ENCODE results near the gene SYCP3. TPM values are rescaled to one million over a fixed set of nuclear protein-coding genes. Genes with fewer than 3 reads are reported as not detected.

The SYCP3 gene
- polyA plus RNA-seq, 1 experiment = not detected

DNA sequence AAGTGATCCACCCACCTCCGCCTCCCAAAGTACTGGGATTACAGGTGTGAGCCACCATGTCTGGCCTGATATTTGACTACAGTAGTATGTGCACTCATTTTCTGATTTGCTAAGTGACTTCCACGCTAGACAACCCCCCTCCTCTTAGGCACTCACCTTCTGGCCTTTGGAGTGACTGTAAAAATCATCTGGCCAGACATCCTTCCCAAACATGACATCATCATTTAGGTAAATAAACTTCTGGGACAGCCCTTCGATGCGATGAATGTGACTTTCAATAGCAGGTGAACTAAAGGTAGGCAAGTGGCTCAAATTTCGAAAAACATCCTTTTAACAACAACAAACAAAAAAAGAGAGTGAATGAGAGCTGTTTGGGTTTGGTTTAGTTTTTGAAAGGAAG is 30.6 kb upstream of the SYCP3 start:
- DNase-seq (ENCODE audit: low read depth) = no peak
- CTCF ChIA-PET = interaction anchor here (1.3 to 1.7 kb wide), 3 partner anchors 10 to 68 kb away, joined by 3 to 12 read pairs (median 3); no protein-coding TSS in a partner anchor
- Histone ChIP-seq H3K36me3 (ENCODE audit: control insufficient read depth, insufficient read depth, low read length) (peaks cover 2% of the 10 kb centered on the region; the same call in 1 of the 2 replicates), H3K4me3 (ENCODE audit: low read depth, low read length) (no peak overlapping the region), H3K27me3 (ENCODE audit: control insufficient read depth, insufficient read depth, low read length) (no peaks in the 10 kb centered on the region)
- POLR2A ChIA-PET = no interaction called here
- TF ChIP-seq CTCF (IDR thresholded peaks at IDR 0.05; ENCODE audit: insufficient read depth, low read depth, low read length) = no peak

- ChIA-PET POLR2A (no interaction called here), CTCF (interaction anchor here (0.7 to 1.7 kb wide), 4 partner anchors 9 to 1042 kb away, joined by 3 to 12 read pairs (median 4); no protein-coding TSS in a partner anchor)
- no peak for DNase-seq (ENCODE audit: low read depth)
- TF ChIP-seq CTCF (IDR thresholded peaks at IDR 0.05; ENCODE audit: insufficient read depth, low read depth, low read length) = no peak
- no peaks in the 10 kb centered on the region for H3K27me3 ChIP-seq (ENCODE audit: control insufficient read depth, insufficient read depth, low read length)
- no peak overlapping the region for H3K4me3 ChIP-seq (ENCODE audit: low read depth, low read length)
- peaks cover 2% of the 10 kb centered on the region; the same call in 1 of the 2 replicates for H3K36me3 ChIP-seq (ENCODE audit: control insufficient read depth, insufficient read depth, low read length)
These were observed 29.5 kb upstream of the SYCP3 start for GRCh38 chr12:101768781-101769180.

DNA sequence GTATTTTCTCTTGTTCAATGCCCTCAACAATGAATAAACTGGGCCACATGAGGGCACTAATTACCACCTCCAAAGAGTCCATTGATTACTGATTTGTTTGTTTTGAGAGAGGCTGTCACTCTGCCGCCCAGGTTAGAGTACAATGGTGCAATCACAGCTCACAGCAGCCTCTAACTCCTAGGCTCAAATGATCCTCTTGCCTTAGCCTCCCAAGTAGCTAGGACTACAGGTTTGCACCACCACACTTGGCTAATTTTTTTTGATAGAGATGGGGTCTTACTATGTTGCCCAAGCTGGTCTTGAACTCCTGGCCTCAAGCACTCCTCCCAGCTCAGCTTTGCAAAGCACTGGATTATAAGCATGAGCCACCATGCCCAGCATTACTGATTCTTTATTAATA is 28.3 kb upstream of the SYCP3 start:
- no peak for DNase-seq (ENCODE audit: low read depth)
- CTCF ChIA-PET = no interaction called here
- Histone ChIP-seq H3K4me3 (ENCODE audit: low read depth, low read length) (no peak overlapping the region), H3K36me3 (ENCODE audit: control insufficient read depth, insufficient read depth, low read length) (peaks cover 2% of the 10 kb centered on the region; the same call in 1 of the 2 replicates), H3K27me3 (ENCODE audit: control insufficient read depth, insufficient read depth, low read length) (no peaks in the 10 kb centered on the region)
- no peak for TF ChIP-seq CTCF (IDR thresholded peaks at IDR 0.05; ENCODE audit: insufficient read depth, low read depth, low read length)
- POLR2A ChIA-PET = no interaction called here

- CTCF ChIA-PET = interaction anchor here (1.9 to 2.0 kb wide), 2 partner anchors 9 to 11 kb away, joined by 5 to 6 read pairs; no protein-coding TSS in a partner anchor
- H3K36me3 ChIP-seq (ENCODE audit: control insufficient read depth, insufficient read depth, low read length) = peaks cover 2% of the 10 kb centered on the region; the same call in 1 of the 2 replicates
- no peaks in the 10 kb centered on the region for H3K27me3 ChIP-seq (ENCODE audit: control insufficient read depth, insufficient read depth, low read length)
- DNase-seq (ENCODE audit: low read depth) = no peak
- no peak for TF ChIP-seq CTCF (IDR thresholded peaks at IDR 0.05; ENCODE audit: insufficient read depth, low read depth, low read length)
- POLR2A ChIA-PET = interaction anchor here (0.6 kb wide), 1 partner anchor 696 kb away, joined by 3 read pairs; no protein-coding TSS in a partner anchor
- H3K4me3 ChIP-seq (ENCODE audit: low read depth, low read length) = no peak overlapping the region
These were observed 25.0 kb upstream of the SYCP3 start for GRCh38 chr12:101764051-101764792.

- ChIA-PET POLR2A (no interaction called here), CTCF (interaction anchor here (1.9 to 2.0 kb wide), 2 partner anchors 10 kb away, joined by 5 to 6 read pairs; no protein-coding TSS in a partner anchor)
- Histone ChIP-seq H3K36me3 (ENCODE audit: control insufficient read depth, insufficient read depth, low read length) (peaks cover 3% of the 10 kb centered on the region; the same call in 1 of the 2 replicates), H3K4me3 (ENCODE audit: low read depth, low read length) (no peak overlapping the region), H3K27me3 (ENCODE audit: control insufficient read depth, insufficient read depth, low read length) (no peaks in the 10 kb centered on the region)
- DNase-seq (ENCODE audit: low read depth) = no peak
- TF ChIP-seq CTCF (IDR thresholded peaks at IDR 0.05; ENCODE audit: insufficient read depth, low read depth, low read length) = no peak
These were observed 24.1 kb upstream of the SYCP3 start for GRCh38 chr12:101763246-101763931.

Data from BJ (cell line).